HG03521 (cell line): ENCODE results near the gene CSTPP1.

ENCODE experiments used
- ATAC-seq: cut with Tn5 transposase; IDR thresholded peaks from one replicate; pipeline ENCODE4 v1.9.1; 2021; ENCODE audit warnings: mild to moderate bottlenecking, moderate library complexity; ENCODE audit not compliant: unreplicated experiment

CSTPP1 gene

GRCh38 chr11:47176328-47177228 lies 240.0 kb downstream of the CSTPP1 start, which contains the start of gene ARFGAP2:
ARFGAP2 (minus strand) TSS chr11:47176879; CDS start chr11:47176853, 26 bp downstream.
- ATAC-seq, result peak; percentile 88

DNA sequence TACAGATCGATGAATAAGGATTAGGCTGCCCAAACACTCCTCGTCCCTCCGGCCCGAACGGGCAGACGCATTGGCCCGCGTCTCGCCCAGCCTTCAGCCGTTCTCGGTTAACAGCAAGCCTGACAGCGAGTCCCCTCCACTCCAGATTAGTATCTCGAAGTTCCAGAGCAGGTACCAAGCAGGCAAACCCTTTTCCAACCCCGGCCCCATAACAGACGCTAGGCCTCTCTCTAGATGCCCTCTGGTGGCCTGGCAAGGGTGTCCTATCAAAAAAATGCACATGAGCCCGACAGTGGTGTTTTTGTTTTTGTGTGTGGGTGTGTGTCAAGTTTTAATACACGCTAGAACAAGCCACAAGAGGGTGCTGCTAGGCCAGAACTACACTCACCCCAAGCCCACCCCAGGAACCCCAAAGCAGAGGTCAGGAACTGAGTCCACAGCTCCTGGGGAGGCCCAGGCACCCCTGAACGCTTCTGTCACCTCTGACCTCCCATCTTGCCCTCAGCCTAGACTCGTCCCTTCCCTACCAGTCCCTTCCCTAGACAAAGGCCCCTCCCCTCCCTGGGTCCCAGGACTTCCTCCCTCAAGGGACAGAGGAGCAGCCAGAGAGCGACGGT lies 240.8 kb downstream of the CSTPP1 start:
- ATAC-seq, result peak; percentile 36

- ATAC-seq, result no peak
These were observed 241.3 kb downstream of the CSTPP1 start for GRCh38 chr11:47177846-47178245.

DNA sequence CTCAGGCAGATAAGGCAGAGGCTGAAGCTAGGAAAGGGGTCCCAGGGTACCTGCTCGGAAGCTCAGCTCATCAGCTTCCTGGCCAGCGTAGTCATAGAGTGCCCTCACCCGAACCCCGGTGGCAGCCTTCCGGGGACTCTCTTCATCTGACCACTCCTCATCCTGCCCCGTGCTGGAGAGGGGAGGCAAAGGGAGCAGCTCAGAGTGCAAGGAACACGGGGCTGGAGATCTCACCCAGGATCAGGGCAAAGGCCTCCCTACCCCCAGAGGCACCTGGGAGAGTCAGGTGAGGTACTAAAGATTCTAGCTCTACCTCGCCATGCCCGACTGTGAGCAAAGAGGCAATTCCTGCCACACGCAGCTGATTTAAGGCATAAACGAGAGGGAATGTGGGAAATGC lies 241.8 kb downstream of the CSTPP1 start:
- no peak for ATAC-seq

DNA sequence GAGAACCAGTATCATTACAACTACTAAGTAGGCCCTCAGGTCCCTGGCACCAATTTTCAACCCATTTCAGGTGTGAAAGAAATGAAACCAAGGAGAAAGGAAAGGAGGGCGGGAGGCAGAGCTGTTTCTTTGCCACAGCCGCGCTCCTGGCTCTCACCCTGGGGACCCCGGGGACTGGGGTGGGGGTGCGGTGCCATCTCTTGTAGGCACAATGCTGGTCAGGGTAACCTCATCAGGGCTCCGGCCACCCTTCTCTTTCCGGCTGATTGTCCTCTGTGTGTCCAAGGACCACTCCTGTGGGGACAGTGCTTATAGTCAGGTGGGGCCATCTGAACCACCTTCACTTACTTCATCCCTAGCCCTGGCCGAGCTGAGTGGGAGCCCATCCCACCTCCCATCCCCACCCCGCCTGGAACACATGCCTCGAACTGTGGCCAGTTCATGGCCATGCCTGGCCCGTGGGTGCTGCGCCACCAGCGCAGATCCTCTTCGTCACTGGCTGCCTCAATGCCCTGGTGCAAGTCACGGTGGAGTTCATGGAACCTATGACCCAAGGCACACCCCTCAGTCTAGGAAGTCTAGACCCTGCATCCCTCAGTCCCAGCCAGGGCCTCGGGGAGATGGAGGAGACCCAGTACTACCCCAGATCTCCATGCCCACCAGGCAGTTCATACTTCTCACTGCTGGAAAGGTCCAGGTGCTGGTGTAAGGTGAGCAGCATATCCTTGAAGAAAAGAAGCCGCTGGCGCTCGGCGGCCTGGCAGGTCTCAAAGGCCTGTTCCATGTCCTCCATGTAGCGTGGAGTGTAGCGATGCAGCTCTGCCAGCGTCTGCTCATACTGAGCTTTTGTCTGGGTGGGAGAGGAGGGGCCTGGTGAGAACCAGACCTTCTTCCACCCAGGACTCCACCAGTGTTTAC lies 242.4 kb downstream of the CSTPP1 start:
- ATAC-seq, result no peak

GRCh38 chr11:47179655-47179991 lies 243.1 kb downstream of the CSTPP1 start:
- no peak for ATAC-seq

- no peak for ATAC-seq
These were observed 243.6 kb downstream of the CSTPP1 start for GRCh38 chr11:47180006-47180787.

DNA sequence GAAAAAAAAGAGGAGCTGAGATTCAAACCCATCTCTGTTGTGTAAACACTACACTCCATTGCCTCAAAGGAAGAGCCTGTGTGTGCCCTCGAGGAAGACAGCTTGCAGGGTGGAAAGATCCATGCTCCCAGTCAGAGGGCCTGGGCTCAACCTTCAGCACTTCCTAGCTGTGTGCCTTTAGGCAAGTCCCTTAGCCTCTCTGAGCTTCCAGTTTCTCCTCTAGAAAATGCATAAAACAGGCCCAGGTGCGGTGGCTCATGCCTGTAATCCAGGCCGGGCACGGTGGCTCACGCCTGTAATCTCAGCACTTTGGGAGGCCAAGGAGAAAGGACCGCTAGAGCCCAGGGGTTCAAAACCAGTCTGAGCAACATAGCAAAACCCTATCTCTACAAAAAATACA lies 244.7 kb downstream of the CSTPP1 start:
- no peak for ATAC-seq

- no peak for ATAC-seq
These were observed 245.8 kb downstream of the CSTPP1 start for GRCh38 chr11:47182380-47182779.

GRCh38 chr11:47183031-47183856 lies 246.7 kb downstream of the CSTPP1 start:
- ATAC-seq, result no peak

DNA sequence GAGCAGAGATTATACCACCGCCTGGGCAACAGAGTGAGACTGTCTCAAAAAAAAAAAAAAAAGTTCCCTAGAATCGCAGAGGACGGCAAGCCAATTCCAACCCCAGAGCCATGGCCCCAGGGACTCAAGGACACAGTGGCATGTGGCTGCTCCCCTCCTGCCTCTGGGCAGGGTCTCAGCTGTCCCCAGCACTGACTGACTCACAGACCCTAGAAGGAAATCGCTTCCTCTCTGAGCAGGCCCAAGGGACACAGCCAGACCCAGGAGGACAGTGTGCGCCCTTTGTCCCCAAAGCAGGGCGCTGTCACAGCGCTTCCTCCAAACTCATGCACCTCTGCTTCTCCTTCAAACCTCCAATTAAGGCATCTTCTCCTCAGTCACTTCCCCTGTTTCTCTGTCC lies 247.4 kb downstream of the CSTPP1 start:
- ATAC-seq, result no peak

- no peak for ATAC-seq
These were observed 248.2 kb downstream of the CSTPP1 start for GRCh38 chr11:47184711-47185304.

DNA sequence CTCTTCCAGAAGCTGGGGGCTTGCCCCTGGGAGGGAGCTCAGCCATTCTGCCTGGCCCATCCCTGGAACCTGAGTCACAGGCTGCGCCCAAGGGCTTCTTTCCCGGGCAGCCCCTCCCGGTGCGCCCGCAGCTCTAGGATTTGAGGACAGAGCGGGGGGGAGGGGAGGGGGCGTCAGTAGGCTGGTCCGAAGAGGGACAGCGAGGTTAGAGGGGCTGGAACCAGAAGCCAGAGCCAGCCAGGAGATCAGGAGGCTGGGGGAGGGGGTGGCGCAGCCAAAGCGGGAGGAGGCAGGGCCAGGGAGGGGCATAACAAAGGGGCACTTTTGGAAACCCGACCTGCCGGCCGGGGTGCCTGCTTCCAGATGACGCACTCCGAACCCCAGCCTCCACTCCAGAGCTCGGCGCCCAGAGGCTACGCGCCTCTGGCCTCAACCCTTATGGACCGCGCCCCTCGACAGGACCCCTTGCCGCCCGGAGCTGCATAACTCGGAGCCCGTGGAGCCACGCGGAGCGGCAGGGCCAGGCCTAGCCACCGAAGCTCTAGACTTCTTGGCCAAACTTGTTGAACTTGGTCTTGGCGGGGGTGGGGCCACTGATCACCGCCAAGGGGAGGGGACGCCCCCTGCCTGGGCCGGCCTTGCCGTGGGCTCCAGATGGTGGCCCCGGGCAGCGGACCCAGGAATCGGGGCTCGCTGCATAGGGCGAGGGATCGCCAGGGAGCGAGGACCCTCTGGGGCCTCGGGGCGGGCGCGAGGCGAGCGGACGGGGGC lies 248.9 kb downstream of the CSTPP1 start:
- no peak for ATAC-seq

GRCh38 chr11:47186076-47186699 lies 249.6 kb downstream of the CSTPP1 start, which contains the start of gene PACSIN3:
PACSIN3 (minus strand) TSS chr11:47186434; CDS start chr11:47182727, 3,707 bp downstream.
- ATAC-seq, result peak; percentile 51

- no peak for ATAC-seq
These were observed 250.4 kb downstream of the CSTPP1 start for GRCh38 chr11:47186700-47187695.

DNA sequence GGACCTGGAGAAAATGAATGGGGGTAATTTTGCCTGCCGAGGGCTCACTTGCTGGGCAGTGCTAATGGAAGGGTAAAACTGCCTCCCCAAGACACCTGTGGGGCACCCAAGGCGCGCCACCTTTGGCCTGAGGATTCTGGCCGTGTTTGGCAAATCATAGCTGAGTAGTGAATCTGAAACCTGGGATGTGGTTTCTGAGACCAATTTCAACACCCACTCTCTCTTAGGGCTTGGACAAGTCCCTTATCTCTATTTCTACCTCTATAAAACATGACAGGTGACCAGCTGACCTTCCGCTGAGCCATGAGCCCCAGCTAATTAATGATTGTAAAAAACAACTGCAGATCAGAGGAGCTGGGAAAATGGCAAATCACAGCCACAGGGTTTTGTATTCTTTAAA lies 251.2 kb downstream of the CSTPP1 start:
- ATAC-seq, result no peak

GRCh38 chr11:47188259-47188658 lies 251.7 kb downstream of the CSTPP1 start:
- ATAC-seq, result no peak
